ENCODE results near the gene KRT31.
"Not testable (repeated sequence)": the region's sequence is repeated elsewhere in the genome, so short reads cannot be mapped to it uniquely, and the experiment has no call there.

The KRT31 gene

DNA sequence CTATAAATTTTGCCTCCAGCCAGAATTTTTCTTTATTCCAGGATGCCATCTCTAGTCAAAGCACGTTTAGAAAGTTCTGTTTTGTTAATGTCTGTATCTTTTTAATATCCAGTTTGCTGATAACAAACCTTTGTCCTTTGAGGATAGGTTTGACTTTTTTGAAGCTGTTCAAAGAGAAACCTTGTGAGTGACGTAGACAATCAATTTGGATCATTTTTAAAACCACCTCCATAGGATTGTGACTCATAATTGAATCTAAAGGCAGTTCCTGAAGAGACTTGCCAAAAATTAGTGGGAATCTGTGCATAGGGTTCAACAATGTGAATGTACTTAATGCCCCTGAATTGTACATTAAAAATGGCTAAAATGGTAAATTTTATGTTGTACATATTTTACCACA lies 5.9 kb downstream of the KRT31 start:
- no peak for DNase-seq (ENCODE audit: low read depth in 3 of 3, low spot score in 1 of 3)

DNA sequence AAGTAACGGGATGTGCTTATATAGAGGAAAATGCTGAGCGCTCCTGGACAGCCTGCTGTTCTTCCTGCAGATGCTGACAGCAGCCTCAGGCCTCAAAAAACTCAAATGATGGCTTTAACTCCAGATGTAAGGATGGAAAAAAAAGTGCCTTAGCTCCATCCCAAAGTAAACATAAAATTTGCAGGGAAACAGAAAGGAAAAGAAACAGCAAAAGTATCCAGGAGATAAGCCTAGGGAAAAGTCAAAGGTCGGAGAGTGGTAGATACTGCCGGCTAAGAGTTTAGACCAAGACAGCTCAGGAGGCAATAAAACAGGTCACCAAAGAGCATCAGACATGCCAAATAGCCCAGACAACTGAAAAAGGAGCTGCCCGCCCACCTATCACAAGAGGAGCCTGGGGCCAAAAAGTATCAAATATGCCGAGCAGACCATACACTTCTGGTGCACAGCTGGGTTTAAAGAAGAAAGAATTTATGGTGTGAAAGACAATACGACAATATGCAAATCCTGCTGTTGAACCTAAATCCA lies 6.9 kb downstream of the KRT31 start:
- no peak for DNase-seq (ENCODE audit: low read depth in 3 of 3, low spot score in 1 of 3)

DNA sequence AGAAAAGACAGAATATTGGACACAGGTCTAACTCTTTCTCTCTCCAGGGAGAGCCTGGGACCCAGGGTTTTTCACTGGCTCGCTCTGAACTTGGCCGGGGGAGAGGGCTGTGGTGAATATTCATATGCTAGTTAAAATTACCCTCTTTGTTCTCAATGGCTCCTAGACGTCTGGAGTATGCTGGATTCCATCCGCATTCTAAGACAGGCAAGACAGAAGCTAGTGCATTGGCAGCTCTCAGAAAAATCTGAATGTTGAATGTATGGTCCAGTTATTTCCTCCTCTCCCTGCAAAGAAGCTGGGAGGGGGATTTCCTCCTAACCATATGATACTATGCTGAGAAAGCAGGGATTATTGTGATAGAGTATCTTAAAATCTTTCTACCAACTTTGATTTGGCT lies 9.7 kb downstream of the KRT31 start:
- DNase-seq (ENCODE audit: low read depth in 3 of 3, low spot score in 1 of 3): no peak

DNA sequence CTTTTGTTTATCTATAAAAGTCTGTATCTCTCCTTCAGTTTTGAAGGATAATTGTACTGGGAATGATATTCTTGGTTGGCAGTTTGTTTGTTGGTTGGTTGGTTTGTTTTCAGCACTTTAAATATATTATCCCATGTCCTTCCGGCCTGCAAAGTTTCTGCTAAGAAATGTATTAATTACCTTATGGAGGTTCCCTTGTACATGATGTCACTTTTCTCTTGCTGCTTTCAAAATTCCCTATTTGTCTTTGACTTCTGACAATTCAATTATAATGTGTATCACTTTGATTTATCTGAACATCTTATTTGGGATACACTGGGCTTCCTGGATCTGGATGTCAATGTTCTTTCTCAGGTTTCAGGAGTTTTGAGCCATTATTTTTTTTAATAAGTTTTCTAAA lies 11.2 kb downstream of the KRT31 start:
- no peak for DNase-seq (ENCODE audit: low read depth in 3 of 3, low spot score in 1 of 3)

DNA sequence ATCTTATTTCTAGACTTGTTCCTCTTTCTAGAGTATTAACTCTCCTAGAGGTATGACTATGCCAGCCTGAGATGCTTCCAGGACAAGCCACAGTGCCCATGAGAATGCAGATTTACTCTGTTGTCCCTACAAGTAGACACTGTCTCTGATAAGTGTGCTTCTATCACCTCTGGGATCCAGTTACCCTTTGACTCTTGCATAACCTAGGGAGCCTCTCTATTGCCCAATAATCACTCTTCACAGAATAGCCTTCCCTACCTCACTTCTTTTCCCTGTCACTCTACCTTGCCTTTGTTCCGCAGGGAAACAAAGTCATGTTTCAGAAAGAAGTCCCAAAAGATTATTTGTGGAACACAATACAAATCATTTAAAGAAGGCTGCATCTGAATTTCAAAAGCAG lies 13.7 kb downstream of the KRT31 start:
- DNase-seq (ENCODE audit: low read depth in 3 of 3, low spot score in 1 of 3): no peak

DNA sequence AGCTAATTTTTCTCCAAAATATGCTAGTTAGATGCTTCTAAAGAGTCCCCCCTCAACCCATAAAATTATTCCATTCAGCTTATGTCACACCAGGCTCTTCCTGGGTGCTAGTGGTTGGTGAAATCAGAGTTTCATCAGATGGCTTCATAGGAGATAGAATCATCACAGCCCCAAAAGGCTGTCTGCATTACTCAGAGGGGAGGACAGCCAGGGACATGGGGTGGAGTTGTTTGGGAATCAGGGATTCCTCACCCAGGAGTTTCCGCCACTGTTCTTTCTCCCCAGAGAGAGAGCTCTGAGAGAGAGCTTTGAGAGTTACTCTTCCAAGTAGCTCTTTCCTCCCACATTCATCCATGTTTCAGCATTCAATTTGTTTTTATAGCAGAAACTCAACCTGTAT lies 15.0 kb downstream of the KRT31 start:
- no peak for DNase-seq (ENCODE audit: low read depth in 3 of 3, low spot score in 1 of 3)

DNA sequence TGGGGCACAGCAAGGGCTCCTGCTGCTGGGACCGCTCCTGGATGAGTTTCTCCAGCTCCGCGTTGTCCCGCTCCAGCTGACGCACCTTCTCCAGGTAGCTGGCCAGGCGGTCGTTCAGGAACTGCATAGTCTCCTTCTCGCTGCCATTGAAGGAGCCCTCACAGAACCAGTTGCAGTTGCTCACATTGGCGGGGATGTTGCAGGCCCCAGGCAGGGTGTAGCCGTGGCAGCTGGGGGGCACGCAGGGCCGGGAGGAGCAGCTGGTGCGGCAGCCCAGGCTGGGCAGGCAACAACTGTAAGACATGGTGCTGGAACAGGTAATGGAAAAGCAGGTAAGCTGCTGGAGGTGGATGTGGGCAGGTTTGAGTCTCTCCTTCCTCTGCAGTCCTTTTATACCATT lies 15.5 kb downstream of the KRT31 start, which contains the start of gene KRT34:
KRT34 (minus strand) TSS at position 364 of the 400 bp plus-strand sequence; CDS start at position 304, 60 bp downstream.
- DNase-seq (ENCODE audit: low read depth in 3 of 3, low spot score in 1 of 3): not testable (repeated sequence)

DNA sequence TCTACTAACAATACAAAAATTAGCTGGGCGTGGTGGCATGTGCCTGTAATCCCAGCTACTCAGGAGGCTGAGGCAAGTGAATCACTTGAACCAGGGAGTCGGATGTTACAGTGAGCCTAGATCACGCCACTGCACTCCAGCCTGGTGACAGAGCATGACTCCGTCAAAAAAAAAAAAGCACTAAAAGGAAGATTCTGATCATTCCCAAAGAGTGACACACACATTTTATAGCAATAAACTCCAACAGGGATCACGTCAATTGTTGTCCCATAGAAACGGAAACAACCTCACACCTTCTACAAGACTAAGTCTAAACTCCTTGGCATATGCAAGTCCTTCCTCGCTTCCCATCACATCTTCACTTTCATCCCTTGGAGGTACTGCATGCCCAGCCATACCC lies 17.3 kb downstream of the KRT31 start:
- not testable (repeated sequence) for DNase-seq (ENCODE audit: low read depth in 3 of 3, low spot score in 1 of 3)

DNA sequence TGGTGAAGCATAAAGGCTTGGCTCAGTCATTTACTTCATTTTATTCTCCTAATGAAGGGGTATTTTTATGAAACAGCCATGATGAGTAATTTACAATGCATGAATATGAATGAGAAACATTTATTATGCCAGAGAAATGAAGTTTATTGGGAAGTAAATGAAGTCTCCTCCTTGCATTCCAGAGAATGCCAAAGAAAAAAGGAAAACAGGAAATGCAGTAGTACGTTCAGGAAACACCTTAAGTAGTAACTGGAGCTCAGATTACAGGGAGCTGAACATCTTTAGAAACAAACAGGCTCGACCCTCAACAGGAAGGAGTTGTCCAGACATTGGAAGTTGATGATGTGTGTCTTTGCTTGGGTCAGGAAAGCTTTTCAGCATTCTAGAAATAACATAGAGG lies 19.9 kb downstream of the KRT31 start:
- no peak for DNase-seq (ENCODE audit: low read depth in 3 of 3, low spot score in 1 of 3)

DNA sequence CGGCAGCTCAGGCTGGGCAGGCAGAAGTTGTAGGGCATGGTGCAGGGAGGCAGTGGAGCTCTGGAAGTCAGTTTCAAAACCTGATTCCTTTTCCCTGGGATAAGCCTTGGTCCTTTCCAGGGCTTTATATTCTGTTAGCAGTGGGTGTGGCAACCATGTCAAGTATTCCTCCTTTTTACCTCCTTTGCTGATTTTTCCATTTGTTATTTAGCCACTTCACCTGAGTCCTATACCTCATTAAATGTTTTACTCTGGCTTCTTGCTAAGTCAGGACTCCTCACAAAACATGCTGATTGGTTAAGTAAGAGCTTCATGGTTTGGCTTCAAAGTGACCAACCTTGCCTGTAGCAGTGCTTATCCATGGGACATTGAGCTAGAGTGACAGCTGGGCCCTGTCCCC lies 27.7 kb downstream of the KRT31 start, which contains the start of gene KRT33B:
KRT33B (minus strand) TSS at position 101 of the 400 bp plus-strand sequence; CDS start at position 38, 63 bp downstream.
- no peak for DNase-seq (ENCODE audit: low read depth in 3 of 3, low spot score in 1 of 3)

DNA sequence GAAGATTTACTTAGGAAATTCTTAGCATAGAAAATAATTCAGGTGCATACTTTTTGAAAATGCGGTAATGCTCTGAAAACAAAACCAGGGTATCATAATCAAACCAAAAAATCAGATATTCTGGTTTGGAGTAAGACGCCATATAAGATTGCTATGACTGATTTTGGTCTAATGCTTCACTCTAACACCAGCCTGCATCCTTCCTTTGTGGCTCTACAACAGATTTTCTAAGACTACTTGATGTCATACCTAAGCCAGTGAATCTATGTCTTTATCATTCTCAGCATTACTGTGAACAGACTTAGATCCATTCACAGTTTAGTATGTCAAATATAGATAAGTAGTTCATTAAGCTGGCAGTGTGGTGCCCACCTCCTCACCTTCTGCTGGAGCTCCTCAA lies 28.4 kb downstream of the KRT31 start:
- DNase-seq (ENCODE audit: low read depth in 3 of 3, low spot score in 1 of 3): no peak

DNA sequence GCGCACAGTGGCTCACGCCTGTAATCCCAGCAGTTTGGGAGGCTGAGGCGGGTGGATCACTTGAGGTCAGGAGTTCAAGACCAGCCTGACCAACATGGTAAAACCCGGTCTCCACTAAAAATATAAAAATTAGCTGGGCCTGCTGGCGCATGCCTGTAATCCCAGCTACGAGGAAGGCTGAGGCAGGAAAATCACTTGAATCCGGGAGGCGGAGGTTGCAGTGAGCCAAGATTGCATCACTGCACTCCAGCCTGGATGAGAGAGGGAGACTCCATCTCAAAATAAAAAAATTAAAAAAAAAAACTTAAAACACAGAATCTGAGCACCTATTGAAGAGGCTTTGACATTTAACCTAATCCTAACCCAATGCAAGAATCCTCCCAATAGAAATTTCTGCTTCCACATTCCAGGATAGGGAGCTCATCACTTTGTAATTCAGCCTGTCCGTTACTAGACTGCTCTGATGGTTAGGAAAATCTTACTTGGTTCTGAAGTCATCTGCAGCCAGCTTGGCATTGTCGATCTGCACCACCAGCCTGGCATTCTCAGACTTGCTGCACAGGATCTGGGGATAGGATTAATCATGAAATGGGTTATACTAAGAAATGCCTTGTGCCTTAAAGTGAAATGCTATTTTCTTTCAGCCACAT lies 29.9 kb downstream of the KRT31 start:
- DNase-seq (ENCODE audit: low read depth in 3 of 3, low spot score in 1 of 3): no peak

DNA sequence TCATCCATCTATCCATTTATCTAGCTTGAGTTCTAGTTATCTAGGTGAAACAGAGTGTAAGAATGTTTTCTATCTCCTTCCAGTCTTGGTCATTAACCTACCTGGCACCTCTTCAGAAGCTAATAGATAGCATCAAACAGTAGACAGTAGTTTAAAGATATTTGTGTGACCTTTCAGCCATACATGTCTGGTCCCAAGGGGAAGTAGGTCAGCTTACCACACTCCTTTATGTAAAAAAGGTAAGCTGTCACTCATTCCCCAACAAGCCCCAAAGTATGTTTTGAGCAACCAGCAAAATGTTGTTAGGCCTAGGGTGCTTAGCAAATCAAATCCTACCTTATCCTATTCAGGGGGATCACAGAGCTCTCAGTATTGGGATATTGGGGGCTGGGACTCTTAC lies 31.3 kb downstream of the KRT31 start:
- no peak for DNase-seq (ENCODE audit: low read depth in 3 of 3, low spot score in 1 of 3)

DNA sequence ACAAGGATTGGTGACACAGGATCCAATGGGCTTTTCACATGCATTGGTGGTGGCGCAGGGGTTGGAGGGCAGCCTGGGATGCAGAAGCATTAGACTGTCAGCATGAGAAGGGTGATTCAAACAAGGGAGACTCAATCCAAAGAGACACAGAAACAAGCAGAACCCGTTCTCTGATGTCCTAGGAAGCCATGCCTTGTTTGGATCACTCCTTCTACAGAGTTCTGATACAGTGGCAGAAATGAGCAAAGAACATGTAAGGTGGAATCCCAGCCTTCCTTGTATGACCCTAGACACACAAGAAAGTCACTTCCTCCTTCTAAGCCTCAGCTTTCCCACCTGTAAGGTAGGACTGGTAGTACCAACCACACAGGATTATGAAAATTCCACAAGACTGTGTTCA lies 33.5 kb downstream of the KRT31 start:
- no peak for DNase-seq (ENCODE audit: low read depth in 3 of 3, low spot score in 1 of 3)

DNA sequence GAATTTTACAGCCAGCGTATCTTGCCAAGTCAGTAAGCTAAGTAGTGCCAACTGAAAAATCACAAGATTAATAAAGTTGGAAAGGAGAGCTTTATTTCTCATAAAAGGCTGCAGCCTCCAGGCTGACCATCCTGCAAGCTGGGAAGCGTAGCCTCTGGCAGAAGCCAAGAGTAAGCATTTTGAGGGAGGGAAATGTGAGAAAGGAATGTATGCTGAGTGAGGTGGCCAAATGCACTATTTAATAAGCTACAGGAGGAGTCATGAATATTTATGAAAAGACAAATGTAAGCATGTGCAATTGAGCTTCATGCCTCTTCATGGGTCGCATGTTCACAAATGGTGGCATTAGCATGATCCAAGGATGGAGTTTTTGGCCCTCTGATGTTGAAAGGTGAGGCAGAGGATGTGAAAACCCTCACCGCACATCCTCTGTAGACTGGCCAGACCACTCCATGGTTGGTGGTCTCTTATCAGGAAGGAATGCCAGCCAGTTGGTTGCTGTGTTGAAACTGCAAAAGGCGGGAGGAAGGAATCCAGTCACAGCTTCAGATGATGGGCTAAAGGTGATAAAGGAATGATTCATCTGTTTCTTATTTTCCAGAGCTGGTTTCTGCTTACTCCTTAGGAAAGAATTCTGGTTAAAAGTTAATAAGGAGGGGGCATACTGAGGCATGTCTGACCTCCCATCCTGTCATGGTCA lies 37.0 kb downstream of the KRT31 start:
- no peak for DNase-seq (ENCODE audit: low read depth in 3 of 3, low spot score in 1 of 3)

DNA sequence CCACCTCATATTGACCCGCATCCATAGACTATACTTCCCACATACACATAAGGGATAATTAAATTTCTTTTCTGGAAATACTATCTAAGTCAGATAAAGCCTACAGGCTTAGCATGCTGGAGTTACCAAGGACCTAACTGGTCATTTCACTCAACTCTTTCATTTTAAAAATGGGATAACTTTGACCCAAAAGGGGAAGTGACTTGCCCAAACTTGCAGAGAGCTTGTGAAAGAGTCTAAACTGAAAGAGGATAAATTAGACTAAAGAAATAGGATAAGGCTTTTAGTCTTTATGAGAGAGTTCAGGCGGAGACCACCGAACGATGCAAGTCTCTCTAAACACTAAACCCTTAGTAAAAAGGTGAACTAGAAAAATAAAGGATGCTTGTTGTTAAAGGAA lies 42.9 kb downstream of the KRT31 start:
- DNase-seq (ENCODE audit: low read depth in 3 of 3, low spot score in 1 of 3): no peak

DNA sequence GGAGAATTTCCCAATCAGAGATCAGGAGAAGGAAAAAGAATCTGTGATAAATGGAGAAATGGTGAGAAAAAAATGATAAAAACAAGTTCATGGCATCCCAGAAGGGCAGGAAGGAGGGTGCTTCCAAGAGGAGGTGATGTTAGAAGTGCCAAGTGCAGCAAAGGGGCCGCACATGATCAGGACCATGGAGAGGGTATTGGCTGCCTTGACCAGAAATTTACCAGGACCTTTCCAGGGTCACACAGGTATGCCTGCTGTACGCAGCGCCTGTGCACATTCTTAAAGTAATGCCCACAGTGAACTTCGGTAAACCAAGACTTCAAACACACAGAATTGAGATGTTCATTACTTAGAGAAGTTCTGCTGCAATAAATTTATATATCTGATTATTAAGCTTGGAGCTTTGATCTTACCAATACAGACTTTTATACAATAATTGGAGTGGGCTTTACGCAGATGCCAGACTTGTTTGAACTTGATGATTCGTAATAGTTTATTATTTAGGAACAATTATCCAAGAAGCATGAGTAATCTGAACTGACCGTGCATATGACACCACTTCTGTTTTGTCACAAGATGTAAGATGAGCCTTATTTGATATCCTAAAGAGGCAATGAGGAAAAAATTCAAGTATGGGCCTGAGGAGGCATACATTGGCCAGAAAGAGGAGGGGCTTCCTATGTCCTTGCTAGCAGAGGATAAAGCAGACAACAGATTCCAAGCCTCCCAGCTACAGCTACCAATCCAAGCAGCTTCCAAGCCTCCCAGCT lies 44.6 kb downstream of the KRT31 start:
- DNase-seq (ENCODE audit: low read depth in 3 of 3, low spot score in 1 of 3): no peak

DNA sequence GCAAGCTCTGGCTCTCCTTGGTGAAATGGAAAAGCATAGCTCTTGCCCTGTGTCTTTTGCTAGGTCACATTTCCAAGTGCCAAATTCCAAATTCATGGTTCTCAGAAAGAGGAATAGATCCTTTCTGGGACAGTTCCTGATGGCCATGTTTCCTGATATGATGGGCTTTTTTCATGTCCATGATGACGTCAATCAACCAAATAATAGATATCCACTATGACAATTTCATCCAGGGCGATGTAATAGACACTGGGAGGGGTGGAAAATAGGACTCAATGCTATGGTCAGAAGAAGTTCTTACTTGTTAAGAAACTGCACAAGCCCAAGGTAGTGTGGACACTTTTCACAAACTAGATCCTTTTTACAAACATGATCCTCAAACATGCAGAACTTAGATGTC lies 46.2 kb downstream of the KRT31 start:
- no peak for DNase-seq (ENCODE audit: low read depth in 3 of 3, low spot score in 1 of 3)

DNA sequence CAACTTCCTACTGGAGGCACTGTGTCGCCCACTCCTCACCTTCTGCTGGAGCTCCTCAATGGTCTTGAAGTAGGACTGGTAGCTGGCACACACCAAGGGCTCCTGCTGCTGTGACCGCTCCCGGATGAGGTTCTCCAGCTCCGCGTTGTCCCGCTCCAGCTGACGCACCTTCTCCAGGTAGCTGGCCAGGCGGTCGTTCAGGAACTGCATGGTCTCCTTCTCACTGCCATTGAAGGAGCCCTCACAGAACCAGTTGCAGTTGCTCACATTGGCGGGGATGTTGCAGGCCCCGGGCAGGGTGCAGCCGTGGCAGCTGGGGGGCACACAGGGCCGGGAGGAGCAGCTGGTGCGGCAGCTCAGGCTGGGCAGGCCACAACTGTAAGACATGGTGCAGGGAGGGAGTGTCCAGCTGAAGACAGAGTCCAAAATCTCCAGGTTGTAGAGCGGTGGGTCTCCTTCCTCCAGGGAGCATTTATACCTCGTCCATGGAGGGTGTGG lies 47.0 kb downstream of the KRT31 start, which contains the start of gene KRT33A:
KRT33A (minus strand) TSS at position 448 of the 498 bp plus-strand sequence; CDS start at position 387, 61 bp downstream.
- DNase-seq (ENCODE audit: low read depth in 3 of 3, low spot score in 1 of 3): not testable (repeated sequence)

DNA sequence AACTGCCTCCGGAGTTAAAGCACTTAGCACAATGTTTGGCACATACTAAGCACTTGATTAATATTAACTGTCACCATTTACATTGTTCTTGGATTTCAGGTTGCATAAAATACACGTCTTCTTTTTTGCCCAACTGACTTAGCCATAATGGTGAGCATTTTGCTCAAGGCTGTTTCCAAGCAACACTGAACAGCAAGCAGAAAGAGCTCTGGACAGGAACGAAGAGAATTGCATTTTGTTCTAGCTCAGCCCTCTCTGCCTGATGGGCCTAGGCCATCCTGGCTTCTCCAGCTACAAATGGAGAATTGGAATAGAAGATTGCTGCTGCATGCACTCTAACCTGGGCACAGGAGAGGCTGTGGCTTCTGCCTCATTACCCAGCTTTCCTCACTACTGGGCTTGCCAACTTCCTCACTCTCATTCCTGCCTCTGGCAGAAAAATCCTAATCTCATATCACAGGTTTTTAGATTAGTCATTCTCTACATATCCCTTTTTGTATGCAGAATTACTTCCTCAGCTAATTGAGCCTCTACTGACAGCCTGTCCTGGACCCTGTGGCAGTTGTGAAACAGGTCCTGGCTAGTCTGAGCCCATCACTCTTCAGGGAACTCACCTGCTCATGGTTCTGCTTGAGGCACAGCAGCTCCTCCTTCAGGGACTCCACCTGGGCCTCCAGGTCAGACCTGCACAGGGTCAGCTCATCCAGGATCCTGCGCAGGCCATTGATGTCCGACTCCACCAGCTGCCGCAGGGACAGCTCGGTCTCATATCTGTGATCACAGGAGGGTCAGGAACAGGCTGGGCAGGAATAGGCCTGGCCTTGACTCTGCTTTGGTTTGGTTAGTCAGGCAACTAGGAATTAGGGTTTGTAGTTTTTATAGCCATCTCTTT lies 49.3 kb downstream of the KRT31 start:
- DNase-seq (ENCODE audit: low read depth in 3 of 3, low spot score in 1 of 3): no peak

Measured in stimulated activated CD4-positive, alpha-beta T cell treated with anti-CD3 and anti-CD28 coated beads, TNF-alpha, amount 100 ng/mL, for 1 hour (primary cell).